SU-DHL-6 (cell line): ENCODE results near the gene VWA3A.

Experiments
- H2AFZ ChIP-seq: fragments of 200-600 bp; sonication (generic); 2 replicates; pipeline ENCODE4 v1.6.1; 2014; ENCODE audit warnings: low read depth, mild to moderate bottlenecking, moderate library complexity, mixed read lengths, antibody characterized with exemption, low read length; ENCODE audit not compliant: severe bottlenecking
- H3F3A ChIP-seq: fragments of 200-600 bp; shearing (Covaris generic); 2 replicates; pipeline ENCODE4 v1.6.0; 2016; ENCODE audit warnings: antibody characterized with exemption, mild to moderate bottlenecking; ENCODE audit not compliant: insufficient read depth
- H3K27ac ChIP-seq: fragments of 200-600 bp; sonication (generic); 2 replicates; pipeline ENCODE4 v1.5.1; 2016; ENCODE audit warnings: low read depth, mild to moderate bottlenecking, low read length, moderate library complexity, mixed read lengths
- H3K27me3 ChIP-seq: fragments of 200-600 bp; sonication (generic), shearing (Covaris generic); 2 replicates; pipeline ENCODE4 v1.6.0; 2014; ENCODE audit warnings: mild to moderate bottlenecking, low read length
- H3K36me3 ChIP-seq: fragments of 200-600 bp; sonication (generic); 2 replicates; pipeline ENCODE4 v1.6.1; 2014; ENCODE audit warnings: mild to moderate bottlenecking, low read length, mixed read lengths
- H3K4me2 ChIP-seq: fragments of 300-600, 200-600 bp; shearing (Covaris generic), sonication (generic); 2 replicates; pipeline ENCODE4 v1.6.0; 2014; ENCODE audit warnings: low read length, low read depth, mild to moderate bottlenecking; ENCODE audit not compliant: poor library complexity, severe bottlenecking
- H3K4me3 ChIP-seq: fragments of 200-600 bp; sonication (generic); 2 replicates; pipeline ENCODE4 v1.5.1; 2014; ENCODE audit warnings: antibody characterized with exemption, low read length, mild to moderate bottlenecking, mixed read lengths; ENCODE audit not compliant: insufficient read depth, poor library complexity, severe bottlenecking
- H3K79me2 ChIP-seq: fragments of 200-600 bp; sonication (generic); 2 replicates; pipeline ENCODE4 v1.6.1; 2014; ENCODE audit warnings: mild to moderate bottlenecking, low read length, moderate library complexity; ENCODE audit not compliant: insufficient read depth
- H3K9ac ChIP-seq: fragments of 200-600 bp; sonication (generic); 2 replicates; pipeline ENCODE4 v1.7.0; 2014; ENCODE audit warnings: mild to moderate bottlenecking, low read length
- H3K9me2 ChIP-seq: fragments of 200-600 bp; sonication (generic); replicated peaks from 2 replicates; pipeline ENCODE4 v1.6.1; 2014; ENCODE audit warnings: low read length; ENCODE audit not compliant: insufficient read depth
- H3K9me3 ChIP-seq: fragments of 200-600 bp; sonication (generic); 2 replicates; pipeline ENCODE4 v1.6.1; 2014; ENCODE audit warnings: low read length, mixed read lengths; ENCODE audit not compliant: insufficient read depth
- H4K20me1 ChIP-seq: fragments of 200-600 bp; sonication (generic); 2 replicates; pipeline ENCODE4 v1.6.1; 2014; ENCODE audit warnings: low read depth, mild to moderate bottlenecking, antibody characterized with exemption, low read length, moderate library complexity, mixed read lengths
- CTCF ChIP-seq: fragments of 200-600 bp; sonication (generic); IDR thresholded peaks from one replicate; pipeline ENCODE4 v1.5.1; 2017; ENCODE audit warnings: antibody characterized with exemption, mild to moderate bottlenecking, low read length, moderate library complexity; ENCODE audit not compliant: insufficient read depth, poor library complexity, severe bottlenecking
- EZH2phosphoT487 ChIP-seq: fragments of 200-600 bp; sonication (generic), shearing (Covaris generic); conservative IDR thresholded peaks from 2 replicates; pipeline ENCODE4 v1.6.1; 2018; ENCODE audit warnings: mild to moderate bottlenecking, antibody characterized with exemption, low read length, moderate library complexity, mixed read lengths

The VWA3A gene

GRCh38 chr16:22078656-22079055 is 13.7 kb upstream of the VWA3A start:
- Histone ChIP-seq H3K4me3 (no peak overlapping the region), H3K9ac (no peak overlapping the region), H3K9me2 (no peaks in the 10 kb centered on the region), H3K36me3 (no peaks in the 10 kb centered on the region), H4K20me1 (no peaks in the 10 kb centered on the region), H3K27ac (no peak overlapping the region), H3K4me2 (no peak overlapping the region), H3F3A (no peaks in the 10 kb centered on the region), H3K27me3 (no peaks in the 10 kb centered on the region), H2AFZ (no peak overlapping the region), H3K9me3 (no peaks in the 10 kb centered on the region), H3K79me2 (no peaks in the 10 kb centered on the region)
- no peak for TF ChIP-seq CTCF
- TF ChIP-seq EZH2phosphoT487: no peak

GRCh38 chr16:22081050-22081449 is 11.3 kb upstream of the VWA3A start:
- H3K4me2 ChIP-seq: no peak overlapping the region
- H3K27me3 ChIP-seq: no peaks in the 10 kb centered on the region
- no peaks in the 10 kb centered on the region for H3K79me2 ChIP-seq
- TF ChIP-seq CTCF (no peak), EZH2phosphoT487 (no peak)
- H3K9me2 ChIP-seq: no peaks in the 10 kb centered on the region
- no peaks in the 10 kb centered on the region for H3K36me3 ChIP-seq
- H3K9ac ChIP-seq: no peak overlapping the region
- H3F3A ChIP-seq: no peaks in the 10 kb centered on the region
- no peak overlapping the region for H3K4me3 ChIP-seq
- H3K9me3 ChIP-seq: no peaks in the 10 kb centered on the region
- H4K20me1 ChIP-seq: no peaks in the 10 kb centered on the region
- no peak overlapping the region for H2AFZ ChIP-seq
- H3K27ac ChIP-seq: no peak overlapping the region

DNA sequence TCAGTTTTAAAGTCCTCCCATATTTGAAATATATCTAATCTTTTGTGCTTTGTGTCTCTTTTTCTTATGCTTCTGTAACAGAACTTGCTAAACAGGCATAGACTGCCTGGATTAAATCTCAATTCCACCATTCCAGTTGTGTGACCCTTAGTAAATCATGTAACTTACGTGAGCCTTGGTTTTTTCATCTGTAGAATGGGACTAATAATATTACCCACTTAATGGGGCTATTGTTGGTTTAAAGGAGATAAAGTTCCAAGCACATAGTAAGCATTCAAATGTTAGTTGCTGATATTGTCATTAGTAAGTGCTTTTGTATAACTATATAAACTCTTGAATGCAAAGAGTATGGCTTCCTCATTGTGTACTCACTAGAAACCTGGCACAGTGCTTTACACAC is 5.9 kb upstream of the VWA3A start:
- H3K79me2 ChIP-seq: no peaks in the 10 kb centered on the region
- H3K4me2 ChIP-seq: no peak overlapping the region
- H3K9ac ChIP-seq: no peak overlapping the region
- H3K27ac ChIP-seq: no peak overlapping the region
- no peaks in the 10 kb centered on the region for H3K36me3 ChIP-seq
- H3K9me2 ChIP-seq: no peaks in the 10 kb centered on the region
- TF ChIP-seq CTCF (no peak), EZH2phosphoT487 (no peak)
- H3F3A ChIP-seq: no peaks in the 10 kb centered on the region
- no peak overlapping the region for H2AFZ ChIP-seq
- no peaks in the 10 kb centered on the region for H3K27me3 ChIP-seq
- no peaks in the 10 kb centered on the region for H4K20me1 ChIP-seq
- H3K4me3 ChIP-seq: no peak overlapping the region
- no peaks in the 10 kb centered on the region for H3K9me3 ChIP-seq

DNA sequence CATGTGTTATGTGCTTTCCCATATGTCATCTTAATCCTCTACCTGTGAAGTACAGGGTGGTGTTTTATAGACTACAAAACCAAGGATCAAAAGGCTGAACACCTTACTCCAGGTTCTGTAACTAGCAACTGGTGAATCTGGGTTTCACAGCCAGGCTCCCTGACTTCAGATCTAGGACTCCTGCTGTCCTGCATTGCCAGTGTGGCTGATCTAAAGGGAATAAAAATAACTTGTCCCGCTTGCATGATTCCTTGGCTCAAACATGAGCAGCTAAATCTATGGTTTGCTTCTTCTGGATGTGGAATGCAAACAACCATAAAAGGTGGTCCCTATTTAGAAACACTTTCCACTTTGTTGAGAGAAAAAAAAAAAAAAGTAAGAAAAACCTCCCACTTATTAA is 3.7 kb upstream of the VWA3A start:
- TF ChIP-seq EZH2phosphoT487 (no peak), CTCF (no peak)
- Histone ChIP-seq H3K9me2 (no peaks in the 10 kb centered on the region), H3K27ac (no peak overlapping the region), H3K36me3 (no peaks in the 10 kb centered on the region), H3K9me3 (no peaks in the 10 kb centered on the region), H2AFZ (no peak overlapping the region), H3K4me3 (no peak overlapping the region), H3K27me3 (no peaks in the 10 kb centered on the region), H3F3A (no peaks in the 10 kb centered on the region), H3K79me2 (no peaks in the 10 kb centered on the region), H4K20me1 (no peaks in the 10 kb centered on the region), H3K9ac (no peak overlapping the region), H3K4me2 (no peak overlapping the region)
